Cardiac muscle cell (in vitro differentiated cells and primary cell): ENCODE data around the gene GSG1L. TPM values are rescaled to one million over a fixed set of nuclear protein-coding genes. Genes with fewer than 3 reads are reported as not detected.

ENCODE experiments used
- DNase-seq, 2 donors: peaks; one replicate each; pipeline versions ENCODE4 v3.0.0 to v3.0.0-alpha.2; 2010 to 2017; ENCODE audit warnings: low read depth in 1 of 2, low spot score in 1 of 2
- H3K27ac ChIP-seq: fragments of 200-600 bp; sonication (generic); 2 replicates; pipeline ENCODE4 v1.5.1; 2016
- H3K27me3 ChIP-seq: fragments of 200-600 bp; sonication (generic); 2 replicates; pipeline ENCODE4 v1.6.0; 2016; ENCODE audit warnings: control low read depth
- H3K36me3 ChIP-seq: fragments of 200-600 bp; sonication (generic); 2 replicates; pipeline ENCODE4 v1.5.1; 2016; ENCODE audit warnings: control low read depth
- H3K4me1 ChIP-seq: fragments of 200-600 bp; sonication (generic); 2 replicates; pipeline ENCODE4 v1.8.1; 2017; ENCODE audit warnings: low read depth, mild to moderate bottlenecking, mixed run types
- H3K4me3 ChIP-seq: fragments of 200-600 bp; sonication (generic); 2 replicates; pipeline ENCODE4 v1.5.1; 2016; ENCODE audit warnings: mild to moderate bottlenecking
- H3K9me3 ChIP-seq: fragments of 200-600 bp; sonication (generic); 2 replicates; pipeline ENCODE4 v1.5.1; 2017; ENCODE audit warnings: low read depth, mild to moderate bottlenecking, control low read depth
- CTCF ChIP-seq: IDR thresholded peaks from 2 replicates; pipeline ENCODE4 v1.5.1; 2012; ENCODE audit warnings: low read depth, mild to moderate bottlenecking, low read length
- polyA plus RNA-seq: library from polyadenylated mRNA; unstranded; fragments of >200 nt; fragmentation: Nextera tagmentation; extraction: Ambion mirVana; gene quantifications from 2 replicates; pipeline ENCODE4 v1.2.1, GENCODE V29; 2016
- total RNA-seq: library from RNA; depleted of rRNA; stranded (reverse); fragments of >200 nt; gene quantifications from 2 replicates; pipeline ENCODE4 v1.2.3, GENCODE V29; 2016

Gene GSG1L
- total and polyA plus RNA-seq, 2 experiments from 2014 or later, result not detected

GRCh38 chr16:27969574-27969973 is 93.9 kb downstream of the GSG1L start:
- Histone ChIP-seq H3K9me3 (no peaks in the 10 kb centered on the region), H3K27me3 (peaks cover 1% of the 10 kb centered on the region), H3K36me3 (no peaks in the 10 kb centered on the region), H3K27ac (no peak overlapping the region), H3K4me3 (no peak overlapping the region), H3K4me1 (no peaks in the 10 kb centered on the region)
- peak in 1 of 2 donors; percentile 25 for DNase-seq
- TF ChIP-seq CTCF, result no peak

GRCh38 chr16:27967169-27967568 is 96.3 kb downstream of the GSG1L start:
- TF ChIP-seq CTCF, result no peak
- no peak for DNase-seq
- no peaks in the 10 kb centered on the region for H3K4me1 ChIP-seq

GRCh38 chr16:27966756-27967155 is 96.8 kb downstream of the GSG1L start:
- TF ChIP-seq CTCF, result no peak
- Histone ChIP-seq H3K4me1 (no peaks in the 10 kb centered on the region), H3K4me3 (no peak overlapping the region), H3K36me3 (no peaks in the 10 kb centered on the region), H3K9me3 (no peaks in the 10 kb centered on the region), H3K27me3 (no peaks in the 10 kb centered on the region), H3K27ac (no peak overlapping the region)
- DNase-seq, result no peak

More at GRCh38 chr16:27967169-27967568, 96.3 kb downstream of the GSG1L start:
- Histone ChIP-seq H3K27me3 (no peaks in the 10 kb centered on the region), H3K36me3 (no peaks in the 10 kb centered on the region), H3K9me3 (no peaks in the 10 kb centered on the region), H3K27ac (no peak overlapping the region), H3K4me3 (no peak overlapping the region)

GRCh38 chr16:27965801-27966200 is 97.7 kb downstream of the GSG1L start:
- TF ChIP-seq CTCF, result no peak
- H3K4me1 ChIP-seq, result no peaks in the 10 kb centered on the region
- no peak for DNase-seq
- H3K27ac ChIP-seq, result no peak overlapping the region
- H3K4me3 ChIP-seq, result no peak overlapping the region
- no peaks in the 10 kb centered on the region for H3K27me3 ChIP-seq
- no peaks in the 10 kb centered on the region for H3K36me3 ChIP-seq
- H3K9me3 ChIP-seq, result no peaks in the 10 kb centered on the region

GRCh38 chr16:27963471-27963965 is 100.0 kb downstream of the GSG1L start:
- Histone ChIP-seq H3K4me1 (no peaks in the 10 kb centered on the region), H3K27ac (no peak overlapping the region), H3K4me3 (no peak overlapping the region), H3K36me3 (no peaks in the 10 kb centered on the region), H3K27me3 (no peaks in the 10 kb centered on the region), H3K9me3 (no peaks in the 10 kb centered on the region)
- TF ChIP-seq CTCF, result no peak
- no peak for DNase-seq

- DNase-seq, result no peak
- no peaks in the 10 kb centered on the region for H3K36me3 ChIP-seq
- H3K4me1 ChIP-seq, result no peaks in the 10 kb centered on the region
- no peak for TF ChIP-seq CTCF
- H3K27me3 ChIP-seq, result no peaks in the 10 kb centered on the region
- no peaks in the 10 kb centered on the region for H3K9me3 ChIP-seq
- H3K4me3 ChIP-seq, result no peak overlapping the region
- no peak overlapping the region for H3K27ac ChIP-seq
Observed at GRCh38 chr16:27962197-27962596, 101.3 kb downstream of the GSG1L start.
